Kidney (tissue), 14 donors: ENCODE measurements around the gene ZNF578. TPM values are rescaled to one million over a fixed set of nuclear protein-coding genes. Genes with fewer than 3 reads are reported as not detected.
"Not testable (repeated sequence)": the region's sequence is repeated elsewhere in the genome, so short reads cannot be mapped to it uniquely, and the experiment has no call there.

Source experiments
- DNase-seq, 5 donors: peaks; one replicate each; pipeline ENCODE4 v3.0.0-alpha.2; 2013 to 2020
- FAIRE-seq: peaks from 2 replicates; lab custom pipeline; 2012; peaks lifted over from hg19 to GRCh38; lab: Jason Lieb, UNC
- H3K27ac ChIP-seq, 2 donors: one replicate each; pipeline ENCODE4 v1.7.0; 2013; ENCODE audit warnings: low read depth in 2 of 2, low read length in 2 of 2, inconsistent platforms in 1 of 2
- H3K27me3 ChIP-seq: one replicate; pipeline ENCODE4 v1.7.1; 2013; ENCODE audit warnings: low read length, inconsistent platforms; ENCODE audit not compliant: control insufficient read depth, insufficient read depth
- H3K36me3 ChIP-seq, 3 donors: one replicate each; pipeline versions ENCODE4 v1.7.0 to v1.7.1; 2013; ENCODE audit warnings: low read length in 3 of 3, control low read depth in 1 of 3, inconsistent platforms in 1 of 3; ENCODE audit not compliant: insufficient read depth in 3 of 3, control insufficient read depth in 2 of 3
- H3K4me1 ChIP-seq, 3 donors: one replicate each; pipeline versions ENCODE4 v1.7.0 to v1.7.1; 2013; ENCODE audit warnings: low read length in 3 of 3, inconsistent platforms in 1 of 3, low read depth in 1 of 3; ENCODE audit not compliant: control insufficient read depth in 2 of 3, insufficient read depth in 2 of 3
- H3K4me3 ChIP-seq, 3 donors: one replicate each; pipeline versions ENCODE4 v1.7.0 to v1.8.1; 2013; ENCODE audit warnings: low read length in 3 of 3, control low read depth in 1 of 3, inconsistent platforms in 1 of 3
- H3K9ac ChIP-seq, 3 donors: one replicate each; pipeline versions ENCODE4 v1.7.0 to v1.7.1; 2013; ENCODE audit warnings: low read length in 3 of 3, control low read depth in 1 of 3, inconsistent platforms in 1 of 3
- H3K9me3 ChIP-seq, 3 donors: one replicate each; pipeline versions ENCODE4 v1.7.0 to v1.7.1; 2013; ENCODE audit warnings: low read length in 3 of 3, control low read depth in 1 of 3, inconsistent platforms in 1 of 3; ENCODE audit not compliant: control insufficient read depth in 2 of 3, insufficient read depth in 1 of 3
- intact Hi-C: fragments of 100-400 bp; cut with DNase I; formaldehyde crosslinking; loops from one replicate; pipeline ENCODE4 v1.11.1; 2022
- polyA plus RNA-seq: library from polyadenylated mRNA; stranded (reverse); fragments of 350-450 nt; fragmentation: Illumina TruSeq; extraction: RNeasy Lipid Tissue Mini Kit (QIAGEN cat#74804); gene quantifications from one replicate; pipeline ENCODE4 v1.2.3, GENCODE V29; 2014; ENCODE audit warnings: low read depth, low replicate concordance; ENCODE audit not compliant: insufficient read depth
- total RNA-seq: library from RNA; stranded (reverse); fragmentation: NEBNext Ultra II Directional; extraction: Animal tissue kit (Norgen Biotek cat#: 25700); gene quantifications from one replicate; pipeline ENCODE4 v1.2.1, GENCODE V29; 2021
- TF ChIP-seq, protein P1 (sequence below): IDR thresholded peaks from 3 replicates; pipeline ENCODE4 v1.5.1; 2012; ENCODE audit warnings: mild to moderate bottlenecking, moderate library complexity, borderline replicate concordance; ENCODE audit not compliant: insufficient read depth; ENCODE audit errors: extremely low read depth
- donor health status: control.
- donor health status: control.
- donor health status: control.
- donor health status: control.
- donor health status: control.
- donor health status: DM: yes; HTN: yes; CAD: no.
- donor health status: Normal renal cell carcinoma (clear cell type).

The ZNF578 gene
- total and polyA plus RNA-seq, 2 donors from 2014 or later: 0.69 to 3.7 TPM

DNA sequence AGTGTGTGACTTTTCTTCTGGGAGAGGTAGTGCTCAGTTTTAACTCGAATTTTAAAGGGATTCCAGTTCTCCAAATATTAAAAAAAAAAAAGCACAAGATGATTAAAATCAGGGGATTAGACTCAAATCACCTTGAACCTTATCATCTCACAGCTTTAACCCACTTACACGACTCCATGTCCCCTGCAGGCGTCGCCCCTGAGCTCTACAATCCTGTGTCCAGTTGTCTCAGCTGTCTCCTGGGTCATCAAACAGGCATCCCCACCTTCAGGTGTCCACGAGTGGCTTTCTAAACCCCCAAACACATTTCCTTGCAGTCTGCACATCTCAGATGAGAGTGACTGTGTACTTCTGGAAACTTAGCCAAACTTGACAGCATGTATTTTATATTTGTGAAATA is 88.3 kb downstream of the ZNF578 start:
- Histone ChIP-seq H3K9me3 (no peaks in the 10 kb centered on the region), H3K36me3 (peaks cover 0 to 12% (median 2%) of the 10 kb centered on the region in 3 donors), H3K4me3 (no peak overlapping the region), H3K27ac (no peak overlapping the region), H3K27me3 (no peaks in the 10 kb centered on the region), H3K4me1 (no peaks in the 10 kb centered on the region), H3K9ac (no peak overlapping the region)
- intact Hi-C loops: no loop called here
- no peak for FAIRE-seq
- TF ChIP-seq, protein P1, sequence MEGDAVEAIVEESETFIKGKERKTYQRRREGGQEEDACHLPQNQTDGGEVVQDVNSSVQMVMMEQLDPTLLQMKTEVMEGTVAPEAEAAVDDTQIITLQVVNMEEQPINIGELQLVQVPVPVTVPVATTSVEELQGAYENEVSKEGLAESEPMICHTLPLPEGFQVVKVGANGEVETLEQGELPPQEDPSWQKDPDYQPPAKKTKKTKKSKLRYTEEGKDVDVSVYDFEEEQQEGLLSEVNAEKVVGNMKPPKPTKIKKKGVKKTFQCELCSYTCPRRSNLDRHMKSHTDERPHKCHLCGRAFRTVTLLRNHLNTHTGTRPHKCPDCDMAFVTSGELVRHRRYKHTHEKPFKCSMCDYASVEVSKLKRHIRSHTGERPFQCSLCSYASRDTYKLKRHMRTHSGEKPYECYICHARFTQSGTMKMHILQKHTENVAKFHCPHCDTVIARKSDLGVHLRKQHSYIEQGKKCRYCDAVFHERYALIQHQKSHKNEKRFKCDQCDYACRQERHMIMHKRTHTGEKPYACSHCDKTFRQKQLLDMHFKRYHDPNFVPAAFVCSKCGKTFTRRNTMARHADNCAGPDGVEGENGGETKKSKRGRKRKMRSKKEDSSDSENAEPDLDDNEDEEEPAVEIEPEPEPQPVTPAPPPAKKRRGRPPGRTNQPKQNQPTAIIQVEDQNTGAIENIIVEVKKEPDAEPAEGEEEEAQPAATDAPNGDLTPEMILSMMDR: no peak
- no peak for DNase-seq

DNA sequence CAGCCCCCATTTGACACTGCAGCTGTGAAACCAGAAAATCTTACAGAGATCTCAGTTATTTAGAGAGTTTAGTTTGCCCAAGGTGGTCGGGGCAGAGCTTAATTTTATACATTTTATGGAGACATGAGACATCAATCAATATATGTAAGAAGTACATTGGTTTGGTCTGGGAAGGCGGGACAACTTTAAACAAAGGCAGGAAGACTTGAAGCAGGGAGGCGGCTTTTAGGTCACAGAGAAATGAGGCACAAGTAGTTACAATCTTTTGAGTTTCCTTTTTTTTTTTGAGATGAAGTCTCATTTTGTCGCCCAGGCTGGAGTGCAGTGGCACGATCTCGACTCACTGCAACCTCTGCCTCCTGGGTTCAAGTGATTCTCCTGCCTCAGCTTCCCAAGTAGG is 89.2 kb downstream of the ZNF578 start:
- DNase-seq, H3K27me3 ChIP-seq, H3K4me1 ChIP-seq, intact Hi-C loops, FAIRE-seq, H3K4me3 ChIP-seq, H3K9ac ChIP-seq, H3K9me3 ChIP-seq, H3K27ac ChIP-seq: not testable (repeated sequence)
- H3K36me3 ChIP-seq: peaks cover 0 to 14% (median 2%) of the 10 kb centered on the region in 3 donors

DNA sequence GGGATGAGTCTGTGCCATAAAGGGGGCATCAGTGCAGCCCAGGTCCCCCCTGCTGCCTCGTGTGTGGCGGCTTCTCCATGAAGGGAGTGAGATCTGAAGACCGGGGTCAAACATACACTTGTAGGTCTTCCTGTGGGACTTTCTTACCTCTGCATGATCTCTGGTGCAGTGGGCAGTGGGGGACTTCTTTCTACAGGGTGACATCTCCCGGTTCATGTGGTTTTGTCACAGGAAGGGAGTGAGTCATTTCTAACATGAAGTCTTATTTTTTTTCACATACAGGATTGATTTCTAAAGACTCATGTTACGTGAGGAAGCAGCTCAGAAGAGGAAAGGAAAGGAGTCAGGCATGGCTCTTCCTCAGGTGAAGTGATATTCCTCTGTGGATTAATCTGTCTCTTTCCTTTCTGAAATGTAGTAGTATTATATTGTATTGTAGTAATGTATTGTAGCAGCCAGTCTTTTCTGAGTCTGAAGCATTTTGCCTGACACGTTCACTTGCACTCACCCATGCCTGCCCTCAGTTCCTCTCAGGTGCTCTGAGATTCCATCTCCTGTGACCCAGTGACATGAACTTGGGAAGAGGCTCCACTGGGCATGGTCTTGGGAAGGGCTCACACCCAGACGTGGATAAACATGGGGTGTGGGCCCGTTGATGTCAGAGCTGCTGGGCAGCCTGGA is 89.8 kb downstream of the ZNF578 start:
- peaks cover 0 to 16% (median 2%) of the 10 kb centered on the region in 3 donors for H3K36me3 ChIP-seq
- intact Hi-C loops: no loop called here
- no peak overlapping the region for H3K4me3 ChIP-seq
- H3K9ac ChIP-seq: no peak overlapping the region
- H3K4me1 ChIP-seq: no peaks in the 10 kb centered on the region
- no peaks in the 10 kb centered on the region for H3K9me3 ChIP-seq
- H3K27ac ChIP-seq: no peak overlapping the region
- H3K27me3 ChIP-seq: no peaks in the 10 kb centered on the region
- DNase-seq: no peak
- FAIRE-seq: no peak
- TF ChIP-seq, protein P1: no peak

DNA sequence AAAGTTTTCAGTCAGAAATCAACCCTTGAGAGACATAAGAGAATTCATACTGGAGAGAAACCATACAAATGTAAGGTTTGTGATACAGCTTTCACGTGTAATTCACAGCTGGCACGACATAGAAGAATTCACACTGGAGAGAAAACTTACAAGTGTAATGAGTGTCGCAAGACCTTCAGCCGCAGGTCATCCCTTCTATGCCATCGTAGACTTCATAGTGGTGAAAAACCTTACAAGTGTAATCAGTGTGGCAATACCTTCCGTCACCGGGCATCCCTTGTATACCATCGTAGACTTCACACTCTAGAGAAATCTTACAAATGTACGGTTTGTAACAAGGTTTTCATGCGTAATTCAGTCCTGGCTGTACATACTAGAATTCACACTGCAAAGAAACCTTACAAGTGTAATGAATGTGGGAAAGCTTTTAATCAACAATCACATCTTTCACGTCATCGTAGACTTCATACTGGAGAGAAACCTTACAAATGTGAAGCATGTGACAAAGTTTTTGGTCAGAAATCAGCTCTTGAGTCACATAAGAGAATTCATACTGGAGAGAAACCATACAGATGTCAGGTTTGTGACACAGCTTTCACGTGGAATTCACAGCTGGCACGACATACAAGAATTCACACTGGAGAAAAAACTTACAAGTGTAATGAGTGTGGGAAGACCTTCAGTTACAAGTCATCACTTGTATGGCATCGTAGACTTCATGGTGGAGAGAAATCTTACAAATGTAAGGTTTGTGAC is 101.0 kb downstream of the ZNF578 start:
- DNase-seq (no peak), FAIRE-seq (no peak)
- intact Hi-C loops: no loop called here
- Histone ChIP-seq H3K9me3 (peaks cover 9 to 36% (median 29%) of the 10 kb centered on the region in 3 donors), H3K4me3 (peak overlapping the region in 1 of 3 donors; percentile 48), H3K36me3 (peaks cover 27 to 58% (median 34%) of the 10 kb centered on the region in 3 donors), H3K27ac (no peak overlapping the region), H3K27me3 (no peaks in the 10 kb centered on the region), H3K9ac (no peak overlapping the region), H3K4me1 (no peaks in the 10 kb centered on the region)
- TF ChIP-seq, protein P1: no peak
